Muscle layer of colon (tissue), 2 donors: ENCODE measurements around the gene PHF11.
"Not testable (repeated sequence)": the region's sequence is repeated elsewhere in the genome, so short reads cannot be mapped to it uniquely, and the experiment has no call there.

Experiments used
- H3K27ac ChIP-seq: one replicate; pipeline ENCODE4 v1.7.0; 2013; ENCODE audit warnings: low read depth, mild to moderate bottlenecking, low read length, moderate library complexity
- H3K27me3 ChIP-seq, 2 donors: one replicate each; pipeline ENCODE4 v1.7.0; 2013; ENCODE audit warnings: low read length in 2 of 2, mild to moderate bottlenecking in 2 of 2; ENCODE audit not compliant: insufficient read depth in 2 of 2, control insufficient read depth in 1 of 2
- H3K36me3 ChIP-seq: one replicate; pipeline ENCODE4 v1.7.0; 2013; ENCODE audit warnings: mild to moderate bottlenecking, low read length; ENCODE audit not compliant: insufficient read depth
- H3K4me1 ChIP-seq: one replicate; pipeline ENCODE4 v1.7.0; 2013; ENCODE audit warnings: mild to moderate bottlenecking, low read length; ENCODE audit not compliant: insufficient read depth
- H3K4me3 ChIP-seq, 2 donors: one replicate each; pipeline ENCODE4 v1.7.0; 2013; ENCODE audit warnings: low read length in 2 of 2, low read depth in 1 of 2, mild to moderate bottlenecking in 1 of 2, moderate library complexity in 1 of 2
- H3K9ac ChIP-seq: one replicate; pipeline ENCODE4 v1.7.0; 2013; ENCODE audit warnings: low read length
- H3K9me3 ChIP-seq: one replicate; pipeline ENCODE4 v1.7.0; 2013; ENCODE audit warnings: mild to moderate bottlenecking, low read length
- donor health status: abdominal sarcoma.
- donor health status: Adenocarcinoma of cecum.

PHF11 gene

DNA sequence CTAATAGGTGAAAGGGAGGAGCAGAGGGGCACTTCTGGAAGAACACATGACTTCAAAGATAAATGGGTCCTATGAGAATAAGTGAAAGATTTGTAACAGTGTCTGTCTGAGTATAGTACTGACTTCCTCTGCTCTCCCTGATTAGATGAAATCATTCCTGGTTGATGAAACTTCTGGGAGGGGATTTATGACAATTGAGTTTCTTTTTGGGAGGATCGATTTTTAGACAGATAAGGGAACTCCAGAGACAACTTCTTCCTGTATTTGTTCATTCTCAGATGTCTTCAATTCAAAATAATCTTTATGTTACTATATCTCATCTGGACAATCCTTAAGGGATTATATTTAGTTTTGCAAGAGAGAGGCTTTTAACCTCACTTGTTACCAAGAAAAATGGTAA, 31.7 kb upstream of the PHF11 start:
- H3K27ac ChIP-seq = no peak overlapping the region

DNA sequence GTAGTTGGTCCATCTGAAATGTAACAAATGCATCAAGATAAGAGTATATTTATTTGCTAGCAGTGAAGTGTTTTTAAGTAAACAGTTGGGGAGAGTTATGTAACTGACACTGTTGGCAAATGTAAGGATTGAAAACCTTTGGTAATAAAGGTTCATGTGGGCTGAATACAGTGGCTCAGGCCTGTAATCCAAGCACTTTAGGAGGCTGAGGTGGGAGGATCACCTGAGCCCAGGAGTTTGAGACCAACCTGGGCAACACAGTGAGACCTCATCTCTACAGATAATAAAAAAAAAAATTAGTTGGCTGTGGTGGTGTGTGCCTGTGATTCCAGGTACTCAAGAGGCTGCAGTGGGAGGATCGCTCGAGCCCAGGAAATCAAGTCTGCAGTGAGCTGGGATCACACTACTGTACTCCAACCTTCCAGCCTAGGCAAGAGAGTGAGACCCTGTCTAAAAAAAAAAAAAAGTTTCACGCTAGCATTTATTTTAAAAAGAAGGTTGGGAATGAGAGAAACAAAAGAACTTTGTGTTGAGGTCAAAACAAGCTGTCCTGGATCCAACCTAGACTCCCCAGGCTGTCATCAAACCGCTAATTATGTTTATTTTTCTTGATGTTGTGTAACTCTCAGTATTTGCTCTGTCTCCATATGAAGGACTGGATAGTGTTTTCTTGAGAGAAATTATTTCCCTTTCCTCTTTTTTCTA, 31.0 kb upstream of the PHF11 start:
- H3K4me3 ChIP-seq = no peak overlapping the region
- peaks cover 46% of the 10 kb centered on the region for H3K36me3 ChIP-seq
- no peaks in the 10 kb centered on the region for H3K27me3 ChIP-seq
- H3K4me1 ChIP-seq = no peaks in the 10 kb centered on the region
- H3K27ac ChIP-seq = no peak overlapping the region
- H3K9me3 ChIP-seq = peaks cover 6% of the 10 kb centered on the region
- no peak overlapping the region for H3K9ac ChIP-seq

More for the DNA sequence above, 31.7 kb upstream of the PHF11 start:
- Histone ChIP-seq H3K9ac (no peak overlapping the region), H3K36me3 (peaks cover 43% of the 10 kb centered on the region), H3K4me1 (no peaks in the 10 kb centered on the region), H3K9me3 (peaks cover 6% of the 10 kb centered on the region), H3K27me3 (no peaks in the 10 kb centered on the region), H3K4me3 (no peak overlapping the region)

DNA sequence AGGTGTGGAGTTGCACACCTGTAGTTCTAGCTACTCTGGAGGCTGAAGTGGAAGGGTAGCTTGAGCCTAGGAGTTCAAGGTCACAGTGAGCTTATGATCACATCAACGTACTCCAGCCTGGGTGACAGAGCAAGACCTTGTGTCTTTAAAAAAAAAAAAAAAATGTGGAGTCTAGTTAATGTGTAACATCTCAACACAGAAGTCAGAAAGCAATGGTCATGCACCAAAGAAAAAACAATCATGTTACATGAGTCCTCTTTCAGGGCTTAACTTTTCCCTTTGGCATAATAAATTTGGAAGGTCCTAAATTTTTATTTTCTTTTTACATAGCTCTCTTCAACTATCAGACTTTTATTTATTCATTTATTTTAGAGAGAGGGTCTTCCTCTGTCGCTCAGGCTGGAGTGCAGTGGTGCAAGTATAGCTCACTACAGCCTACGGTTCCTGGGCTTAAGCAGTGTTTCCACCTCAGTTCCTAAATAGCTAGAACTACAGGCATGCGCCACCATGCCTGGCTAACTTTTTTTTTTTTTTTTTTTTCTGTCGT, 29.4 kb upstream of the PHF11 start:
- H3K4me3 ChIP-seq = no peak overlapping the region
- H3K36me3 ChIP-seq = peaks cover 42% of the 10 kb centered on the region
- H3K9ac ChIP-seq = no peak overlapping the region
- H3K4me1 ChIP-seq = no peaks in the 10 kb centered on the region
- peaks cover 6% of the 10 kb centered on the region for H3K9me3 ChIP-seq
- no peak overlapping the region for H3K27ac ChIP-seq
- H3K27me3 ChIP-seq = no peaks in the 10 kb centered on the region

DNA sequence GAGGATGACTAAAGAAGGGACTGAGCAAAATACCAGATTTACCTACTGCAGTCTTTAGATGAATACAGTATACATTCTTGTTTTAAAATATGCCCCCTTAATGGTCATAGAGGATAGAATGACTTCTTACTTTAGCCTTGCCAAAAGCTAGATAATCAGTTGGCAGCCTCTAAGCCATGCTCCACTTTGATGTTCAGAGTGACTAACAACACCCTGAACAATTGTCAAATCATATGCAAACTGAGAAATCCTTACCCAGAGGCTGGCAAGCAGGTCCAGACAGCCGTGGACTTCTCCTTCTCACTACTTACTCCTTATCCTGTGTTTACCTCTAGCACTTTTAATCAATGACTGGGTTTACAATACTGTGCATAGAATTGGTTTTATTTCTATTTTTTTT, 23.6 kb upstream of the PHF11 start:
- H3K4me3 ChIP-seq = no peak overlapping the region
- H3K27me3 ChIP-seq = no peaks in the 10 kb centered on the region
- no peak overlapping the region for H3K27ac ChIP-seq
- peaks cover 26% of the 10 kb centered on the region for H3K36me3 ChIP-seq
- H3K9me3 ChIP-seq = no peaks in the 10 kb centered on the region
- no peak overlapping the region for H3K9ac ChIP-seq
- H3K4me1 ChIP-seq = no peaks in the 10 kb centered on the region

DNA sequence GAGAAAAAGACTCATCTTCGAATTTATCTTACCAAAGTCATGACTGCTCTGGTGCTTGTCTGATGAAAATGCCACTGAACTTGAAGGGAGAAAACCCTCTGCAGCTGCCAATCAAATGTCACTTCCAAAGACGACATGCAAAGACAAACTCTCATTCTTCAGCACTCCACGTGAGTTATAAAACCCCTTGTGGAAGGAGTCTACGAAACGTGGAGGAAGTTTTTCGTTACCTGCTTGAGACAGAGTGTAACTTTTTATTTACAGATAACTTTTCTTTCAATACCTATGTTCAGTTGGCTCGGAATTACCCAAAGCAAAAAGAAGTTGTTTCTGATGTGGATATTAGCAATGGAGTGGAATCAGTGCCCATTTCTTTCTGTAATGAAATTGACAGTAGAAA, 19.2 kb upstream of the PHF11 start:
- Histone ChIP-seq H3K9ac (no peak overlapping the region), H3K4me3 (no peak overlapping the region), H3K36me3 (peaks cover 41% of the 10 kb centered on the region), H3K9me3 (no peaks in the 10 kb centered on the region), H3K4me1 (no peaks in the 10 kb centered on the region), H3K27ac (no peak overlapping the region), H3K27me3 (no peaks in the 10 kb centered on the region)

DNA sequence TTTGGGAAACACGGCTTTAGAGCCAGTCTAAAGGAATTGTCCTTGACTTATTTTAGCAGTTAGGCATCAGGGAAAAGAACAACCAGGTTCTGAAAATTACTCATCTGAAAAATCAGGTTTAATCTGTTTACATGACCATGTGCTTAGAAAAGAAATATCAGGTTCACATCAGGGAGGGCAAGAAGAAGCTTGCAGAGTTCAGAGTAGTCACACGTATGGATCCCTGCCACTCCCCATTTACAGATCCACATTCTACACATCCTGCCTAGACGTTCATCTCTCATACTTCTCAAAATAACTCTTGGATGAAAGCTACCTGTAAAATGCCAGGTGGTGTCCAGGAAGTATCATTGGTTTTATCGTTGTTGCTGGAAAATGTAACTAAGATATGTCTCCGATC, 14.0 kb upstream of the PHF11 start:
- no peaks in the 10 kb centered on the region for H3K9me3 ChIP-seq
- H3K4me3 ChIP-seq = no peak overlapping the region
- no peak overlapping the region for H3K27ac ChIP-seq
- no peaks in the 10 kb centered on the region for H3K27me3 ChIP-seq
- no peaks in the 10 kb centered on the region for H3K4me1 ChIP-seq
- H3K36me3 ChIP-seq = peaks cover 35% of the 10 kb centered on the region
- no peak overlapping the region for H3K9ac ChIP-seq

DNA sequence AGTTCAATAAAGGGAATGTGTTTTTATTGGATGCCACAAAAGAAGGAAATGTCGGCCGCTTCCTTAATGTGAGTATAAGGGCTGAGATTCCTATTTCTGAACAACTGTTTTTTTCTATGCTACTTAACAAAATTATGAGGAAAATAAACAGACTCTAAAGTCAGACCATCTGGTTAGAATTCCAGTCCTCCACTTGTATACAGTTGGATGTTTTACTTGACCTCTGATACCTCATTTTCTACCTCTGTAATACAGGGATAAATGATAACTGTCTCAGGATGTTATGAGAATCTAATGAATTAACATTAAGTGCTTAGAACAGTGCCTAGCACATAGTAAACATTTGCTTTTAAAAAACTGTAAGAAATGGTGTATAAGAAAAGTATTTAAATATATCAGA, 7.2 kb upstream of the PHF11 start:
- Histone ChIP-seq H3K9ac (no peak overlapping the region), H3K36me3 (peaks cover 13% of the 10 kb centered on the region), H3K27me3 (no peaks in the 10 kb centered on the region)

DNA sequence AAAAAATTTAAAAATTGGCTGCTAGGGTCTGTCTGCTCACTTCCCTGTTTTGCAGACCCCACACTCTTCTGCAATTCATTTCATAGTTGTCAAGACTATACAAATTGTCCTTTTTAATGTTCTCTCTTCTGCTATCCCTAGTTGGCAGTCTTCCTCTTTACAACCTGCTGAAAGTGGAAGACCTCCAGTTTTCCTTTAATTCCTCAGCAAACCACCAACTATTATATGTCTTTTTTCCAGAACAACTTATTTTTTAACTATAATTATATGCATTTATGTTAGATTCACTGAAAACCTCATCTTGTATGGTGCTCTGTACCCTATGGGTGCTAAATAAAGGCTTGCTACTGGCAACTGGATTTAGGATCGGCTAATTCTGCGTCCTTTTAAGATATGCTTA, 1.1 kb upstream of the PHF11 start:
- no peak overlapping the region for H3K27ac ChIP-seq
- H3K9me3 ChIP-seq = no peaks in the 10 kb centered on the region
- peak overlapping the region; percentile 66 to 79 for H3K4me3 ChIP-seq
- no peak overlapping the region for H3K9ac ChIP-seq
- H3K4me1 ChIP-seq = no peaks in the 10 kb centered on the region
- H3K27me3 ChIP-seq = no peaks in the 10 kb centered on the region
- no peaks in the 10 kb centered on the region for H3K36me3 ChIP-seq

More for the DNA sequence above, 7.2 kb upstream of the PHF11 start:
- Histone ChIP-seq H3K4me3 (no peak overlapping the region), H3K4me1 (no peaks in the 10 kb centered on the region), H3K9me3 (no peaks in the 10 kb centered on the region), H3K27ac (no peak overlapping the region)

DNA sequence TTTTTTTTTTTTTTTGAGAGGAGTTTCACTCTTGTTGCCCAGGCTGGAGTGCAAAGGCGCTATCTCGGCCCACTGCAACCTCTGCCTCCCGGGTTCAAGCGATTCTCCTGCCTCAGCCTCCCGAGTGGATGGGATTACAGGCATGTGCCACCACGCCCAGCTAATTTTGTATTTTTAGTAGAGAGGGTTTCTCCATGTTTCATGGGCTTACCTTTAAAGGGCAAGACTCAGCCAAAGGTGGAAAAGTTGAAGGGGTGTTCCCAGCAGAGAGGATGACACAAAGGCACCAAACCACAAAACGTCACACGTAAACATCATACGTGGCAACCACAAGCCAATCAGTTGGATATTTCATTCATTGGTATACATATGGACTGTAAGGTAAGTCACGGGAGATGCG, 1.1 kb downstream of the PHF11 start:
- H3K27ac ChIP-seq, H3K4me1 ChIP-seq: not testable (repeated sequence)

DNA sequence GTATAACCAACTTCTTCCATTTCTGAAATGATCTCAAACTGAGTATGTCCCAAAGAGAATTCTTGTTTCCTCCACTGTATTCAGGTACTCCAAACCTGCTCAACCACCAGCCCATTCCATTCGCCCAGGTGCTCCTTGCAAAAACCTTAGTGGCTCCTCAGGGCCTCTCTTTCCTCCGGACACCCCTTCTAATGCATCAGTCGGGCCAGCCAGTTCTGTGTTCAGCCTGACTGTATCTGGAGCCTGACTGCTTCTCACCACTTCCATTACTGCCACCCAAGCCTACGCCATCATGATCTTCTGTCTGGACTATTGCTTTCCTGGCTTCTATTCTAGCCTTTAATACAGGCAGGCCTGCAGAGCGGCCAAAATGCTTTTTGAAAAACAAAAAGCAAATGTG, 1.5 kb downstream of the PHF11 start:
- Histone ChIP-seq H3K4me3 (no peak overlapping the region), H3K36me3 (no peaks in the 10 kb centered on the region), H3K4me1 (no peaks in the 10 kb centered on the region), H3K27ac (no peak overlapping the region), H3K9me3 (no peaks in the 10 kb centered on the region), H3K27me3 (no peaks in the 10 kb centered on the region), H3K9ac (no peak overlapping the region)

More for the DNA sequence above, 1.1 kb downstream of the PHF11 start:
- not testable (repeated sequence) for H3K27me3 ChIP-seq, H3K36me3 ChIP-seq, H3K4me3 ChIP-seq, H3K9me3 ChIP-seq, H3K9ac ChIP-seq

DNA sequence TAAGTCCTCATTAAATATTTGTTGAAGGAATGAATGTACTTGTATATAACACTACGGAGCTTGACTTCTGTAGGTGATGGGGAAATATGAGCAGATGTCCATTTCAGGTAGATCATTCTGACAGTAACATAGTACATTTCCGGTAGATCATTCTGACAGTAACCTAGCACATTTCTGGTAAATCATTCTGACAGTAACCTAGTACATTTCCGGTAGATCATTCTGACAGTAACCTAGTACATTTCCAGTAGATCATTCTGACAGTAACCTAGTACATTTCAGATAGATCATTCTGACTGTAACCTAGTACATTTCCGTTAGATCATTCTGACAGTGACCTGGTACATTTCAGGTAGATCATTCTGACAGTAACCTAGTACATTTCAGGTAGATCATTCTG, 2.5 kb downstream of the PHF11 start:
- H3K4me1 ChIP-seq = no peaks in the 10 kb centered on the region
- no peaks in the 10 kb centered on the region for H3K27me3 ChIP-seq
- H3K4me3 ChIP-seq = no peak overlapping the region
- no peak overlapping the region for H3K27ac ChIP-seq
- no peaks in the 10 kb centered on the region for H3K36me3 ChIP-seq
- no peaks in the 10 kb centered on the region for H3K9me3 ChIP-seq
- H3K9ac ChIP-seq = no peak overlapping the region
